HCT116 (cell line): Measurements from ENCODE around the gene RNF220. TPM values are rescaled to one million over a fixed set of nuclear protein-coding genes. Genes with fewer than 3 reads are reported as not detected.

Experiments
- ATAC-seq: fragments of 200-7000 bp; cut with Tn5 transposase; 2 replicates; pipeline ENCODE4 v1.9.1; 2020; ENCODE audit warnings: mild to moderate bottlenecking, moderate library complexity
- BruUV-seq: library from RNA; stranded (reverse); fragments of 400-500 nt; replicated peaks from 2 replicates; lab custom pipeline; 2021; lab: Mats Ljungman, UMichigan
- CTCF ChIA-PET: fragments of 300-600 bp; sonication (Branson Sonifier 250); formaldehyde crosslinking; loops from one replicate; lab custom pipeline; 2021; ENCODE audit warnings: antibody characterized with exemption; lab: Charles Lee
- POLR2A ChIA-PET: fragments of 300-600, 350-600 bp; sonication (Branson Sonifier 250); formaldehyde crosslinking; loops from one replicate; lab custom pipeline; 2021; ENCODE audit warnings: antibody characterized with exemption; lab: Charles Lee
- RAD21 ChIA-PET, 2 experiments: fragments of 300-600 bp; sonication (Branson Sonifier 250); formaldehyde crosslinking; loops; one replicate each; lab custom pipeline; 2023; ENCODE audit warnings: low total read pairs in 2 of 2; ENCODE audit not compliant: uncharacterized antibody in 2 of 2, unreplicated experiment in 2 of 2, low non-redundant PET in 1 of 2; lab: Charles Lee
- DNase-seq: peaks from one replicate; pipeline ENCODE4 v3.0.0-alpha.2; 2010; ENCODE audit warnings: low read depth, low spot score
- H2AFZ ChIP-seq: fragments of 200-600 bp; shearing (Covaris generic), sonication (generic); 2 replicates; pipeline ENCODE4 v1.6.1; 2017; ENCODE audit warnings: low read depth, mixed run types, mixed read lengths, antibody characterized with exemption, low read length; ENCODE audit not compliant: poor library complexity, severe bottlenecking
- H3K27ac ChIP-seq: 2 replicates; pipeline ENCODE4 v1.5.1; 2012; ENCODE audit warnings: low read depth, low read length
- H3K27me3 ChIP-seq: fragments of 200-600 bp; sonication (generic); 2 replicates; pipeline ENCODE4 v1.6.1; 2016; ENCODE audit warnings: mixed run types, low read length, mixed read lengths; ENCODE audit not compliant: insufficient read depth
- H3K36me3 ChIP-seq, 2 experiments: fragments of 200-500 bp in 1 of 2; fragments of 200-600 bp in 1 of 2; sonication (Bioruptor generic) in 1 of 2; sonication (generic) in 1 of 2; 2 replicates each; pipeline versions ENCODE4 v1.5.1 to v1.6.1; 2014 to 2016; ENCODE audit warnings: low read length in 2 of 2, inconsistent platforms in 1 of 2, mixed read lengths in 1 of 2, mixed run types in 1 of 2; ENCODE audit not compliant: insufficient read depth in 2 of 2, control insufficient read depth in 1 of 2
- H3K4me1 ChIP-seq, 2 experiments: fragments of 200-600 bp in 1 of 2; sonication (generic) in 1 of 2; 2 replicates each; pipeline versions ENCODE4 v1.5.1 to v1.6.1; 2012 to 2017; ENCODE audit warnings: low read length in 2 of 2, inconsistent platforms in 1 of 2, mild to moderate bottlenecking in 1 of 2, mixed read lengths in 1 of 2, mixed run types in 1 of 2, moderate library complexity in 1 of 2; ENCODE audit not compliant: insufficient read depth in 2 of 2, control insufficient read depth in 1 of 2
- H3K4me2 ChIP-seq: fragments of 200-600 bp; sonication (generic); 2 replicates; pipeline ENCODE4 v1.6.1; 2017; ENCODE audit warnings: mixed run types, low read length, mixed read lengths
- H3K4me3 ChIP-seq, 2 experiments: fragments of 200-600 bp in 1 of 2; sonication (generic) in 1 of 2; replicated peaks in 1 of 2; 2 replicates each; pipeline ENCODE4 v1.5.1; 2011 to 2016; ENCODE audit warnings: low read length in 2 of 2, control low read depth in 1 of 2, low read depth in 1 of 2, mild to moderate bottlenecking in 1 of 2, mixed read lengths in 1 of 2, mixed run types in 1 of 2
- H3K79me2 ChIP-seq: fragments of 200-600 bp; sonication (generic); 2 replicates; pipeline ENCODE4 v1.6.1; 2017; ENCODE audit warnings: mild to moderate bottlenecking, mixed run types, low read length, moderate library complexity, mixed read lengths; ENCODE audit not compliant: insufficient read depth
- H3K9ac ChIP-seq: fragments of 200-600 bp; sonication (generic); 2 replicates; pipeline ENCODE4 v1.6.1; 2016; ENCODE audit warnings: low read length, mixed read lengths
- H3K9me2 ChIP-seq: fragments of 200-600 bp; sonication (generic), shearing (Covaris generic); 2 replicates; pipeline ENCODE4 v1.6.1; 2017; ENCODE audit warnings: mixed run types, mild to moderate bottlenecking, moderate library complexity; ENCODE audit not compliant: insufficient read depth
- H3K9me3 ChIP-seq, 2 experiments: fragments of 200-500 bp in 1 of 2; fragments of 200-600 bp in 1 of 2; sonication (Bioruptor generic) in 1 of 2; sonication (generic) in 1 of 2; 2 replicates each; pipeline ENCODE4 v1.6.1; 2014 to 2017; ENCODE audit warnings: low read length in 2 of 2, mixed read lengths in 2 of 2, inconsistent platforms in 1 of 2, low read depth in 1 of 2, mild to moderate bottlenecking in 1 of 2, mixed run types in 1 of 2, moderate library complexity in 1 of 2; ENCODE audit not compliant: control insufficient read depth in 1 of 2, insufficient read depth in 1 of 2
- H4K20me1 ChIP-seq: fragments of 200-600 bp; sonication (generic), shearing (Covaris generic); 2 replicates; pipeline ENCODE4 v1.6.1; 2017; ENCODE audit warnings: mixed run types, mild to moderate bottlenecking, moderate library complexity; ENCODE audit not compliant: insufficient read depth
- CBX3 ChIP-seq: IDR thresholded peaks from 2 replicates; pipeline ENCODE4 v1.6.1; 2012; ENCODE audit warnings: low read depth
- CTCF ChIP-seq, 3 experiments: fragments of 200-600 bp in 1 of 3; sonication (generic) in 1 of 3; IDR thresholded peaks in 2 of 3; conservative IDR thresholded peaks in 1 of 3; 2 replicates each; pipeline ENCODE4 v1.5.1; 2012 to 2017; ENCODE audit warnings: low read depth in 2 of 3, low read length in 2 of 3, antibody characterized with exemption in 1 of 3, borderline replicate concordance in 1 of 3, control low read depth in 1 of 3, mild to moderate bottlenecking in 1 of 3, mixed read lengths in 1 of 3, mixed run types in 1 of 3, moderate library complexity in 1 of 3; ENCODE audit not compliant: insufficient read depth in 1 of 3
- ELF1 ChIP-seq: IDR thresholded peaks from 2 replicates; pipeline ENCODE4 v1.6.1; 2012; ENCODE audit warnings: low read depth, borderline replicate concordance
- FOSL1 ChIP-seq: IDR thresholded peaks from 2 replicates; pipeline ENCODE4 v1.6.1; 2012; ENCODE audit warnings: low read depth
- JUND ChIP-seq: IDR thresholded peaks from 2 replicates; pipeline ENCODE4 v1.6.1; 2012
- MAX ChIP-seq: IDR thresholded peaks from 2 replicates; pipeline ENCODE4 v1.6.1; 2012
- POLR2AphosphoS5 ChIP-seq: IDR thresholded peaks from 2 replicates; pipeline ENCODE4 v1.6.1; 2011; ENCODE audit warnings: mild to moderate bottlenecking, low read depth, low read length, moderate library complexity
- RAD21 ChIP-seq: IDR thresholded peaks from 2 replicates; pipeline ENCODE4 v1.6.1; 2012; ENCODE audit warnings: low read depth, mild to moderate bottlenecking
- SP1 ChIP-seq: IDR thresholded peaks from 2 replicates; pipeline ENCODE4 v1.6.1; 2012; ENCODE audit warnings: low read depth
- TCF7L2 ChIP-seq: IDR thresholded peaks from 2 replicates; pipeline ENCODE4 v1.7.0; 2011; ENCODE audit warnings: borderline replicate concordance, inconsistent platforms; ENCODE audit not compliant: insufficient read depth, insufficient read length; ENCODE audit errors: extremely low read depth
- YY1 ChIP-seq: IDR thresholded peaks from 2 replicates; pipeline ENCODE4 v1.6.1; 2011; ENCODE audit warnings: low read length, low read depth, moderate library complexity, mild to moderate bottlenecking; ENCODE audit not compliant: insufficient replicate concordance; ENCODE audit errors: extremely low read depth
- ZBTB33 ChIP-seq: IDR thresholded peaks from 2 replicates; pipeline ENCODE4 v1.6.1; 2011; ENCODE audit warnings: mild to moderate bottlenecking, low read length, moderate library complexity; ENCODE audit not compliant: insufficient replicate concordance; ENCODE audit errors: extremely low read depth
- ZFX ChIP-seq: fragments of 450-650 bp; IDR thresholded peaks from 2 replicates; pipeline ENCODE4 v1.6.1; 2017
- intact Hi-C: fragments of 100-400 bp; cut with micrococcal nuclease; formaldehyde crosslinking; loops from 2 replicates; pipeline ENCODE4 v1.10.0; 2022
- total RNA-seq: library from RNA; stranded (reverse); gene quantifications from one replicate; pipeline ENCODE4 v1.2.1, GENCODE V29; 2021; ENCODE audit not compliant: unreplicated experiment
- TF ChIP-seq, protein P1 (sequence below): IDR thresholded peaks from 2 replicates; pipeline ENCODE4 v1.6.1; 2012

The RNF220 gene
- total RNA-seq, 1 experiment from 2014 or later = 84.5 TPM

- Histone ChIP-seq H3K27me3 (peaks cover 12% of the 10 kb centered on the region), H4K20me1 (no peaks in the 10 kb centered on the region), H3K4me3 (no peak overlapping the region), H3K27ac (no peak overlapping the region), H3K36me3 (no peaks in the 10 kb centered on the region), H3K4me2 (no peak overlapping the region), H2AFZ (no peak overlapping the region), H3K4me1 (peaks cover 0 to 9% of the 10 kb centered on the region in 2 experiments; a peak in 2 of 4 replicates), H3K9me3 (no peaks in the 10 kb centered on the region), H3K9ac (no peak overlapping the region), H3K79me2 (no peaks in the 10 kb centered on the region), H3K9me2 (no peaks in the 10 kb centered on the region)
- TF ChIP-seq, protein P1, sequence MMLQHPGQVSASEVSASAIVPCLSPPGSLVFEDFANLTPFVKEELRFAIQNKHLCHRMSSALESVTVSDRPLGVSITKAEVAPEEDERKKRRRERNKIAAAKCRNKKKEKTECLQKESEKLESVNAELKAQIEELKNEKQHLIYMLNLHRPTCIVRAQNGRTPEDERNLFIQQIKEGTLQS = no peak
- no peak for TF ChIP-seq ZBTB33
- no peak for TF ChIP-seq FOSL1
- no peak for TF ChIP-seq MAX
- no peak for TF ChIP-seq ELF1
- TF ChIP-seq POLR2AphosphoS5 = no peak
- no peak for TF ChIP-seq SP1
- no peak for TF ChIP-seq CBX3
- no peak for TF ChIP-seq ZFX
- no peak for TF ChIP-seq CTCF (IDR thresholded peaks at IDR 0.05 in 2 of 3, conservative IDR thresholded peaks at IDR 0.05 in 1 of 3; ENCODE audit: borderline replicate concordance in 1 of 3, insufficient read depth in 1 of 3, low read depth in 2 of 3, low read length in 2 of 3)
- no peak for TF ChIP-seq JUND
- no peak for TF ChIP-seq YY1
- TF ChIP-seq TCF7L2 = no peak
- TF ChIP-seq RAD21 = no peak
- DNase-seq = no peak
- intact Hi-C loops = no loop called here
- no TSS peak for BruUV-seq
- RAD21 ChIA-PET = no interaction called here
- no peak for ATAC-seq
- POLR2A ChIA-PET = no interaction called here
- CTCF ChIA-PET = no interaction called here
These were observed 201.0 kb downstream of the RNF220 start for GRCh38 chr1:44605914-44606615.
